Panc1 (cell line): ENCODE measurements around the gene SLC22A6. TPM values are rescaled to one million over a fixed set of nuclear protein-coding genes. Genes with fewer than 3 reads are reported as not detected.

ENCODE experiments used
- ATAC-seq: fragments of 200-7000 bp; cut with Tn5 transposase; 2 replicates; pipeline ENCODE4 v1.9.1; 2020; ENCODE audit warnings: mild to moderate bottlenecking, moderate library complexity
- BruUV-seq: library from RNA; stranded (reverse); fragments of 400-500 nt; replicated peaks from 2 replicates; lab custom pipeline; 2021; lab: Mats Ljungman, UMichigan
- CTCF ChIA-PET: fragments of 300-600 bp; sonication (Branson Sonifier 250); formaldehyde crosslinking; loops from one replicate; lab custom pipeline; 2022; ENCODE audit warnings: antibody characterized with exemption; lab: Charles Lee
- POLR2A ChIA-PET: fragments of 300-600 bp; sonication (Branson Sonifier 250); formaldehyde crosslinking; loops from one replicate; lab custom pipeline; 2022; ENCODE audit warnings: antibody characterized with exemption; lab: Charles Lee
- DNase-seq: peaks from one replicate; pipeline ENCODE4 v3.0.0-alpha.2; 2010; ENCODE audit warnings: low read depth, low spot score
- H3K27ac ChIP-seq: 2 replicates; pipeline ENCODE4 v1.5.1; 2011; ENCODE audit warnings: mild to moderate bottlenecking, low read length, inconsistent platforms
- H3K27me3 ChIP-seq: fragments of 200-500 bp; sonication (Bioruptor generic); 2 replicates; pipeline ENCODE4 v1.6.0; 2014; ENCODE audit warnings: low read length, inconsistent platforms; ENCODE audit not compliant: control insufficient read depth, insufficient read depth
- H3K36me3 ChIP-seq: fragments of 200-500 bp; sonication (Bioruptor generic); 2 replicates; pipeline ENCODE4 v1.5.1; 2014; ENCODE audit warnings: inconsistent platforms, mild to moderate bottlenecking, low read length, moderate library complexity; ENCODE audit not compliant: control insufficient read depth, insufficient read depth
- H3K4me1 ChIP-seq: 2 replicates; pipeline ENCODE4 v1.5.1; 2011; ENCODE audit warnings: inconsistent platforms, mild to moderate bottlenecking, low read length, moderate library complexity; ENCODE audit not compliant: control insufficient read depth, insufficient read depth
- H3K4me3 ChIP-seq, 2 experiments: 2 replicates each; pipeline ENCODE4 v1.5.1; 2011 to 2012; ENCODE audit warnings: low read depth in 2 of 2, low read length in 2 of 2, mild to moderate bottlenecking in 2 of 2, inconsistent platforms in 1 of 2, moderate library complexity in 1 of 2
- H3K9me3 ChIP-seq: fragments of 200-500 bp; sonication (Bioruptor generic); 2 replicates; pipeline ENCODE4 v1.5.1; 2014; ENCODE audit warnings: low read depth, mild to moderate bottlenecking, inconsistent platforms, low read length, moderate library complexity; ENCODE audit not compliant: control insufficient read depth, insufficient read depth
- POLR2AphosphoS5 ChIP-seq: IDR thresholded peaks from 2 replicates; pipeline ENCODE4 v1.6.1; 2012; ENCODE audit warnings: mild to moderate bottlenecking, low read depth, low read length, moderate library complexity
- SIN3A ChIP-seq: IDR thresholded peaks from 2 replicates; pipeline ENCODE4 v1.6.1; 2012; ENCODE audit warnings: low read depth, mild to moderate bottlenecking, low read length, moderate library complexity, borderline replicate concordance; ENCODE audit not compliant: insufficient read depth
- TCF7L2 ChIP-seq: IDR thresholded peaks from 2 replicates; pipeline ENCODE4 v1.6.1; 2011; ENCODE audit warnings: mild to moderate bottlenecking, low read depth, low read length, inconsistent platforms
- in situ Hi-C: cut with HindIII; loops from 2 replicates; pipeline ENCODE4 v1.10.0; 2016; ENCODE audit warnings: low sequenced_read_pairs, low pct_unique_long_range_greater_than_20kb
- intact Hi-C: fragments of 100-400 bp; cut with micrococcal nuclease; formaldehyde crosslinking; loops from one replicate; pipeline ENCODE4 v1.10.0; 2022; ENCODE audit not compliant: unreplicated experiment
- total RNA-seq: library from RNA; stranded (reverse); gene quantifications from one replicate; pipeline ENCODE4 v1.2.1, GENCODE V29; 2021; ENCODE audit not compliant: unreplicated experiment
- TF ChIP-seq, protein P1 (sequence below), 2 experiments: IDR thresholded peaks; 2 replicates each; pipeline ENCODE4 v1.6.1; 2011 to 2012; ENCODE audit warnings: low read depth in 2 of 2, control low read depth in 1 of 2, low read length in 1 of 2, mild to moderate bottlenecking in 1 of 2, moderate library complexity in 1 of 2; ENCODE audit not compliant: insufficient read depth in 1 of 2
- TF ChIP-seq, protein P2 (sequence below): fragments of 450-650 bp; IDR thresholded peaks from 2 replicates; pipeline ENCODE4 v1.5.1; 2017; ENCODE audit warnings: mild to moderate bottlenecking

SLC22A6 gene
- total RNA-seq, 1 experiment from 2014 or later = not detected

DNA sequence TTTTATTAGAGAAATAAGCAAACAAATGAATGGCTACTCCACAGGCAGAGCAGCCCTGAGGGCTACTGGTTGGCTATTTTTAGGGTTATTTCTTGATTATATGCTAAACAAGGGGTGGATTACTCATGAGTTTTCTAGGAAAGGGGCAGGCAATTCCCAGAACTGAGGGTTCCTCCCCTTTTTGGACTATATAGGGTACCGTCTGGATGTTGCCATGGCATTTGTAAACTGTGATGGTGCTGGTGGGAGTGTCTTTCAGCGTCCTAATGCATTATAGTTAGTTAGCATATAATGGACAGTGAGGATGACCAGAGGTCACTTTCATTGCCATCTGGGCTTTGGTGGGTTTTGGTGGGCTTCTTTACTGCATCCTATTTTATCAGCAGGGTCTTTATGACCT, 19.2 kb downstream of the SLC22A6 start:
- intact Hi-C loops = no loop called here
- Histone ChIP-seq H3K4me3 (no peak overlapping the region), H3K4me1 (no peaks in the 10 kb centered on the region), H3K36me3 (no peaks in the 10 kb centered on the region), H3K9me3 (no peaks in the 10 kb centered on the region), H3K27ac (no peak overlapping the region), H3K27me3 (peaks cover 13% of the 10 kb centered on the region)
- ATAC-seq (no peak), DNase-seq (no peak)
- in situ Hi-C loops = no loop called here
- TF ChIP-seq POLR2AphosphoS5 (no peak), SIN3A (no peak), TCF7L2 (no peak)
- TF ChIP-seq, protein P1, sequence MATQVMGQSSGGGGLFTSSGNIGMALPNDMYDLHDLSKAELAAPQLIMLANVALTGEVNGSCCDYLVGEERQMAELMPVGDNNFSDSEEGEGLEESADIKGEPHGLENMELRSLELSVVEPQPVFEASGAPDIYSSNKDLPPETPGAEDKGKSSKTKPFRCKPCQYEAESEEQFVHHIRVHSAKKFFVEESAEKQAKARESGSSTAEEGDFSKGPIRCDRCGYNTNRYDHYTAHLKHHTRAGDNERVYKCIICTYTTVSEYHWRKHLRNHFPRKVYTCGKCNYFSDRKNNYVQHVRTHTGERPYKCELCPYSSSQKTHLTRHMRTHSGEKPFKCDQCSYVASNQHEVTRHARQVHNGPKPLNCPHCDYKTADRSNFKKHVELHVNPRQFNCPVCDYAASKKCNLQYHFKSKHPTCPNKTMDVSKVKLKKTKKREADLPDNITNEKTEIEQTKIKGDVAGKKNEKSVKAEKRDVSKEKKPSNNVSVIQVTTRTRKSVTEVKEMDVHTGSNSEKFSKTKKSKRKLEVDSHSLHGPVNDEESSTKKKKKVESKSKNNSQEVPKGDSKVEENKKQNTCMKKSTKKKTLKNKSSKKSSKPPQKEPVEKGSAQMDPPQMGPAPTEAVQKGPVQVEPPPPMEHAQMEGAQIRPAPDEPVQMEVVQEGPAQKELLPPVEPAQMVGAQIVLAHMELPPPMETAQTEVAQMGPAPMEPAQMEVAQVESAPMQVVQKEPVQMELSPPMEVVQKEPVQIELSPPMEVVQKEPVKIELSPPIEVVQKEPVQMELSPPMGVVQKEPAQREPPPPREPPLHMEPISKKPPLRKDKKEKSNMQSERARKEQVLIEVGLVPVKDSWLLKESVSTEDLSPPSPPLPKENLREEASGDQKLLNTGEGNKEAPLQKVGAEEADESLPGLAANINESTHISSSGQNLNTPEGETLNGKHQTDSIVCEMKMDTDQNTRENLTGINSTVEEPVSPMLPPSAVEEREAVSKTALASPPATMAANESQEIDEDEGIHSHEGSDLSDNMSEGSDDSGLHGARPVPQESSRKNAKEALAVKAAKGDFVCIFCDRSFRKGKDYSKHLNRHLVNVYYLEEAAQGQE (IDR thresholded peaks at IDR 0.05; ENCODE audit: insufficient read depth in 1 of 2, low read depth in 2 of 2, low read length in 1 of 2) = no peak
- TF ChIP-seq, protein P2, sequence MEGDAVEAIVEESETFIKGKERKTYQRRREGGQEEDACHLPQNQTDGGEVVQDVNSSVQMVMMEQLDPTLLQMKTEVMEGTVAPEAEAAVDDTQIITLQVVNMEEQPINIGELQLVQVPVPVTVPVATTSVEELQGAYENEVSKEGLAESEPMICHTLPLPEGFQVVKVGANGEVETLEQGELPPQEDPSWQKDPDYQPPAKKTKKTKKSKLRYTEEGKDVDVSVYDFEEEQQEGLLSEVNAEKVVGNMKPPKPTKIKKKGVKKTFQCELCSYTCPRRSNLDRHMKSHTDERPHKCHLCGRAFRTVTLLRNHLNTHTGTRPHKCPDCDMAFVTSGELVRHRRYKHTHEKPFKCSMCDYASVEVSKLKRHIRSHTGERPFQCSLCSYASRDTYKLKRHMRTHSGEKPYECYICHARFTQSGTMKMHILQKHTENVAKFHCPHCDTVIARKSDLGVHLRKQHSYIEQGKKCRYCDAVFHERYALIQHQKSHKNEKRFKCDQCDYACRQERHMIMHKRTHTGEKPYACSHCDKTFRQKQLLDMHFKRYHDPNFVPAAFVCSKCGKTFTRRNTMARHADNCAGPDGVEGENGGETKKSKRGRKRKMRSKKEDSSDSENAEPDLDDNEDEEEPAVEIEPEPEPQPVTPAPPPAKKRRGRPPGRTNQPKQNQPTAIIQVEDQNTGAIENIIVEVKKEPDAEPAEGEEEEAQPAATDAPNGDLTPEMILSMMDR = no peak
- ChIA-PET CTCF (no interaction called here), POLR2A (no interaction called here)
- BruUV-seq = no TSS peak

DNA sequence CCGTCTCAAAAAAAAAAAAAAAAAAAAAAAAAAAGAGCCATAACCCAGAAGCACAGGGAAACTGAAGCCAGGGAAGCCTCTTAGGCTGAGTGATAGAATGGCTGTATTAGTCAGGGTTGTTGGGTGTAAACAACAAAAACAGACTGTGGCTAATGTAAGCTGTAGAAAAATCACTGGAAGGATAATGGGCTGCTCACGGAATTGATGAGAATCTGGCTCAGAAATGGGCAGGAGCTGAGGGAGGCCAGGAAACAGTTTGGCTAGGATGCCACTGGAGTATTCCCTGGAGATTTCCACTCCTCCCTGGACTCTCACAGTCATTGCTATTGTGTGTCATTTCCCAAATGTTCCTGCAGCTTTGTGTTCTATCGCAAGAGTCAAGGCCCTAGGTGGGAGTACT, 22.4 kb downstream of the SLC22A6 start:
- intact Hi-C loops = no loop called here
- no peaks in the 10 kb centered on the region for H3K9me3 ChIP-seq
- in situ Hi-C loops = no loop called here
- TF ChIP-seq, protein P1 (IDR thresholded peaks at IDR 0.05; ENCODE audit: insufficient read depth in 1 of 2, low read depth in 2 of 2, low read length in 1 of 2) = no peak
- TF ChIP-seq TCF7L2 (no peak), POLR2AphosphoS5 (no peak), SIN3A (no peak)
- TF ChIP-seq, protein P2 = no peak
- CTCF ChIA-PET = interaction anchor here (0.8 kb wide), 1 partner anchor 57 kb away, joined by 3 read pairs; no protein-coding TSS in a partner anchor
- no peak overlapping the region for H3K27ac ChIP-seq
- ATAC-seq (no peak), DNase-seq (no peak)
- no peaks in the 10 kb centered on the region for H3K36me3 ChIP-seq
- H3K4me3 ChIP-seq = no peak overlapping the region
- POLR2A ChIA-PET = interaction anchor here (0.6 kb wide), 1 partner anchor 972 kb away, joined by 16 read pairs; no protein-coding TSS in a partner anchor
- no peaks in the 10 kb centered on the region for H3K4me1 ChIP-seq
- no TSS peak for BruUV-seq
- H3K27me3 ChIP-seq = peaks cover 5% of the 10 kb centered on the region; the same call in 1 of the 2 replicates
